Activated T-helper 9 cell treated with anti-CD3 and anti-CD28 coated beads, Interleukin-2, amount 50 U/mL, for 16 hours (primary cell): Measurements from ENCODE around the gene ACVRL1.

Source experiments
- DNase-seq: peaks from one replicate; pipeline ENCODE4 v3.0.0-alpha.2; 2020; ENCODE audit warnings: low read depth

Gene ACVRL1

GRCh38 chr12:51900323-51900889 is 6.9 kb upstream of the ACVRL1 start:
- no peak for DNase-seq

- no peak for DNase-seq
Measured at GRCh38 chr12:51901121-51901817, 6.0 kb upstream of the ACVRL1 start.

GRCh38 chr12:51901881-51902280 is 5.4 kb upstream of the ACVRL1 start:
- no peak for DNase-seq

GRCh38 chr12:51904951-51905470 is 2.3 kb upstream of the ACVRL1 start:
- no peak for DNase-seq

- DNase-seq: no peak
Measured at GRCh38 chr12:51905471-51906429, 1.6 kb upstream of the ACVRL1 start.

GRCh38 chr12:51906430-51907082 is 748 bp upstream of the ACVRL1 start:
- DNase-seq: no peak

- no peak for DNase-seq
Measured at GRCh38 chr12:51907856-51908425, 637 bp downstream of the ACVRL1 start.

- no peak for DNase-seq
Measured at GRCh38 chr12:51908876-51909592, 1.7 kb downstream of the ACVRL1 start.

GRCh38 chr12:51910168-51910567 is 2.9 kb downstream of the ACVRL1 start:
- DNase-seq: no peak

- no peak for DNase-seq
Measured at GRCh38 chr12:51910691-51911090, 3.4 kb downstream of the ACVRL1 start.

GRCh38 chr12:51911307-51911706 is 4.0 kb downstream of the ACVRL1 start:
- DNase-seq: no peak

- no peak for DNase-seq
Measured at GRCh38 chr12:51911788-51912711, 4.7 kb downstream of the ACVRL1 start.

GRCh38 chr12:51913071-51914033 is 6.0 kb downstream of the ACVRL1 start:
- no peak for DNase-seq

GRCh38 chr12:51914034-51914923 is 7.0 kb downstream of the ACVRL1 start:
- DNase-seq: no peak

GRCh38 chr12:51915003-51915625 is 7.8 kb downstream of the ACVRL1 start:
- DNase-seq: no peak

- no peak for DNase-seq
Measured at GRCh38 chr12:51915951-51916350, 8.6 kb downstream of the ACVRL1 start.

- no peak for DNase-seq
Measured at GRCh38 chr12:51917041-51917590, 9.8 kb downstream of the ACVRL1 start.
